HG03378 (cell line): ENCODE measurements around the gene L3HYPDH.

Experiments
- ATAC-seq: cut with Tn5 transposase; IDR thresholded peaks from one replicate; pipeline ENCODE4 v1.9.1; 2021; ENCODE audit warnings: mild to moderate bottlenecking, moderate library complexity; ENCODE audit not compliant: unreplicated experiment

Gene L3HYPDH

GRCh38 chr14:59483819-59484638 lies at the start of gene L3HYPDH, which contains the start of gene JKAMP:
Gene L3HYPDH (minus strand): TSS chr14:59484408. CDS start chr14:59484316, 92 bp downstream.
Gene JKAMP (plus strand): TSS chr14:59484517. CDS start chr14:59484590, 73 bp downstream.
- peak; percentile 81 for ATAC-seq

GRCh38 chr14:59532419-59532818 lies 48.2 kb upstream of the L3HYPDH start:
- no peak for ATAC-seq

- ATAC-seq = no peak
Observed at GRCh38 chr14:59530349-59530748, 46.1 kb upstream of the L3HYPDH start.

- ATAC-seq = no peak
Observed at GRCh38 chr14:59529189-59529588, 45.0 kb upstream of the L3HYPDH start.

- no peak for ATAC-seq
Observed at GRCh38 chr14:59520224-59520623, 36.0 kb upstream of the L3HYPDH start.

- ATAC-seq = no peak
Observed at GRCh38 chr14:59511916-59512575, 27.8 kb upstream of the L3HYPDH start.

- no peak for ATAC-seq
Observed at GRCh38 chr14:59510966-59511365, 26.8 kb upstream of the L3HYPDH start.

GRCh38 chr14:59510001-59510400 lies 25.8 kb upstream of the L3HYPDH start:
- no peak for ATAC-seq

- no peak for ATAC-seq
Observed at GRCh38 chr14:59509101-59509500, 24.9 kb upstream of the L3HYPDH start.

GRCh38 chr14:59507752-59508103 lies 23.5 kb upstream of the L3HYPDH start:
- ATAC-seq = no peak

GRCh38 chr14:59507063-59507751 lies 23.0 kb upstream of the L3HYPDH start:
- peak; percentile 88 for ATAC-seq

- ATAC-seq = no peak
Observed at GRCh38 chr14:59503256-59503655, 19.0 kb upstream of the L3HYPDH start.

- no peak for ATAC-seq
Observed at GRCh38 chr14:59500732-59501131, 16.5 kb upstream of the L3HYPDH start.

- no peak for ATAC-seq
Observed at GRCh38 chr14:59492384-59492783, 8.2 kb upstream of the L3HYPDH start.

GRCh38 chr14:59490756-59491155 lies 6.5 kb upstream of the L3HYPDH start:
- no peak for ATAC-seq

- peak; percentile 48 for ATAC-seq
Observed at GRCh38 chr14:59484639-59485175, 499 bp upstream of the L3HYPDH start.

- ATAC-seq = no peak
Observed at GRCh38 chr14:59483363-59483762, 845 bp downstream of the L3HYPDH start.

GRCh38 chr14:59482541-59483331 lies 1.5 kb downstream of the L3HYPDH start:
- ATAC-seq = no peak

GRCh38 chr14:59481871-59482540 lies 2.2 kb downstream of the L3HYPDH start:
- ATAC-seq = no peak

GRCh38 chr14:59481407-59481806 lies 2.8 kb downstream of the L3HYPDH start:
- ATAC-seq = no peak
